Neural cell (in vitro differentiated cells): ENCODE results near the gene CDON. TPM values are rescaled to one million over a fixed set of nuclear protein-coding genes. Genes with fewer than 3 reads are reported as not detected.
"Not testable (repeated sequence)": the region's sequence is repeated elsewhere in the genome, so short reads cannot be mapped to it uniquely, and the experiment has no call there.

ENCODE experiments used
- H2AFZ ChIP-seq: fragments of 200-600, 300-800 bp; sonication (generic), shearing (Covaris generic); 2 replicates; pipeline ENCODE4 v1.6.0; 2014; ENCODE audit warnings: low read depth, mild to moderate bottlenecking, antibody characterized with exemption, low read length, moderate library complexity
- H3F3A ChIP-seq: fragments of 200-600 bp; shearing (Covaris generic); 2 replicates; pipeline ENCODE4 v1.6.1; 2016; ENCODE audit warnings: mild to moderate bottlenecking, moderate library complexity, mixed read lengths, antibody characterized with exemption, low read length; ENCODE audit not compliant: insufficient read depth, poor library complexity, severe bottlenecking
- H3K27ac ChIP-seq: fragments of 200-600, 300-800 bp; sonication (generic), shearing (Covaris generic); 2 replicates; pipeline ENCODE4 v1.5.1; 2014; ENCODE audit warnings: mild to moderate bottlenecking, low read length, moderate library complexity
- H3K27me3 ChIP-seq: fragments of 300-800, 200-600 bp; sonication (generic), shearing (Covaris generic); 2 replicates; pipeline ENCODE4 v1.6.0; 2014; ENCODE audit warnings: mild to moderate bottlenecking, low read depth, low read length, moderate library complexity; ENCODE audit not compliant: insufficient read depth
- H3K36me3 ChIP-seq: fragments of 300-800, 200-600 bp; sonication (generic), shearing (Covaris generic); 2 replicates; pipeline ENCODE4 v1.5.1; 2014; ENCODE audit warnings: mild to moderate bottlenecking, antibody characterized with exemption, low read length, moderate library complexity; ENCODE audit not compliant: insufficient read depth
- H3K4me2 ChIP-seq: fragments of 300-800, 200-600 bp; sonication (generic), shearing (Covaris generic); 2 replicates; pipeline ENCODE4 v1.6.0; 2014; ENCODE audit warnings: mild to moderate bottlenecking, low read length
- H3K4me3 ChIP-seq: fragments of 300-800, 200-600 bp; sonication (generic), shearing (Covaris generic); 2 replicates; pipeline ENCODE4 v1.5.1; 2014; ENCODE audit warnings: mild to moderate bottlenecking, low read length, moderate library complexity
- H3K79me2 ChIP-seq: fragments of 200-600 bp; shearing (Covaris generic); replicated peaks from 2 replicates; pipeline ENCODE4 v1.6.0; 2014; ENCODE audit warnings: mild to moderate bottlenecking, low read length, moderate library complexity; ENCODE audit not compliant: insufficient read depth
- H3K9ac ChIP-seq: fragments of 300-800, 200-600 bp; sonication (generic), shearing (Covaris generic); 2 replicates; pipeline ENCODE4 v1.6.1; 2016; ENCODE audit warnings: mild to moderate bottlenecking, low read length, mixed read lengths
- H3K9me2 ChIP-seq: fragments of 200-600 bp; shearing (Covaris generic); 2 replicates; pipeline ENCODE4 v1.6.1; 2016; ENCODE audit warnings: mild to moderate bottlenecking, low read length, mixed read lengths; ENCODE audit not compliant: insufficient read depth
- H3K9me3 ChIP-seq: fragments of 200-600, 300-800 bp; sonication (generic), shearing (Covaris generic); 2 replicates; pipeline ENCODE4 v1.6.1; 2016; ENCODE audit warnings: mild to moderate bottlenecking, mixed run types, low read length, moderate library complexity, mixed read lengths
- H4K20me1 ChIP-seq: fragments of 200-600 bp; shearing (Covaris generic); 2 replicates; pipeline ENCODE4 v1.6.1; 2016; ENCODE audit warnings: mild to moderate bottlenecking, mixed run types; ENCODE audit not compliant: insufficient read depth
- EP300 ChIP-seq: fragments of 450-650 bp; conservative IDR thresholded peaks from 2 replicates; pipeline ENCODE4 v1.6.1; 2014; ENCODE audit warnings: antibody characterized with exemption, mild to moderate bottlenecking, moderate library complexity; ENCODE audit not compliant: poor library complexity, severe bottlenecking
- EZH2 ChIP-seq: fragments of 200-600, 300-800 bp; shearing (Covaris generic), sonication (generic); IDR thresholded peaks from 2 replicates; pipeline ENCODE4 v1.6.1; 2014; ENCODE audit warnings: antibody characterized with exemption, low read length, borderline replicate concordance, mild to moderate bottlenecking; ENCODE audit not compliant: insufficient read depth, poor library complexity, severe bottlenecking
- MXI1 ChIP-seq: fragments of 450-650 bp; conservative IDR thresholded peaks from 2 replicates; pipeline ENCODE4 v1.6.1; 2014; ENCODE audit warnings: antibody characterized with exemption, mild to moderate bottlenecking; ENCODE audit not compliant: poor library complexity, severe bottlenecking
- POLR2AphosphoS5 ChIP-seq: IDR thresholded peaks from 2 replicates; pipeline ENCODE4 v1.6.1; 2012
- RAD21 ChIP-seq: fragments of 450-650 bp; conservative IDR thresholded peaks from 2 replicates; pipeline ENCODE4 v1.6.1; 2014; ENCODE audit warnings: antibody characterized with exemption, mild to moderate bottlenecking, moderate library complexity
- SMC3 ChIP-seq: fragments of 450-650 bp; conservative IDR thresholded peaks from 2 replicates; pipeline ENCODE4 v1.6.1; 2014; ENCODE audit warnings: antibody characterized with exemption, mild to moderate bottlenecking, moderate library complexity; ENCODE audit not compliant: poor library complexity
- TAF1 ChIP-seq: IDR thresholded peaks from 2 replicates; pipeline ENCODE4 v1.6.1; 2012; ENCODE audit warnings: low read depth
- polyA plus RNA-seq: library from polyadenylated mRNA; depleted of rRNA; stranded (reverse); fragments of >200 nt; gene quantifications from 2 replicates; pipeline ENCODE4 v1.2.3, GENCODE V29; 2014
- TF ChIP-seq, protein P1 (sequence below): IDR thresholded peaks from 2 replicates; pipeline ENCODE4 v1.6.1; 2012; ENCODE audit warnings: borderline replicate concordance
- TF ChIP-seq, protein P2 (sequence below): fragments of 450-650 bp; IDR thresholded peaks from 2 replicates; pipeline ENCODE4 v1.5.1; 2014; ENCODE audit warnings: antibody characterized with exemption, mild to moderate bottlenecking, moderate library complexity; ENCODE audit not compliant: poor library complexity, severe bottlenecking

The CDON gene
- polyA plus RNA-seq, 1 donor from 2014 or later = 44.1 TPM

DNA sequence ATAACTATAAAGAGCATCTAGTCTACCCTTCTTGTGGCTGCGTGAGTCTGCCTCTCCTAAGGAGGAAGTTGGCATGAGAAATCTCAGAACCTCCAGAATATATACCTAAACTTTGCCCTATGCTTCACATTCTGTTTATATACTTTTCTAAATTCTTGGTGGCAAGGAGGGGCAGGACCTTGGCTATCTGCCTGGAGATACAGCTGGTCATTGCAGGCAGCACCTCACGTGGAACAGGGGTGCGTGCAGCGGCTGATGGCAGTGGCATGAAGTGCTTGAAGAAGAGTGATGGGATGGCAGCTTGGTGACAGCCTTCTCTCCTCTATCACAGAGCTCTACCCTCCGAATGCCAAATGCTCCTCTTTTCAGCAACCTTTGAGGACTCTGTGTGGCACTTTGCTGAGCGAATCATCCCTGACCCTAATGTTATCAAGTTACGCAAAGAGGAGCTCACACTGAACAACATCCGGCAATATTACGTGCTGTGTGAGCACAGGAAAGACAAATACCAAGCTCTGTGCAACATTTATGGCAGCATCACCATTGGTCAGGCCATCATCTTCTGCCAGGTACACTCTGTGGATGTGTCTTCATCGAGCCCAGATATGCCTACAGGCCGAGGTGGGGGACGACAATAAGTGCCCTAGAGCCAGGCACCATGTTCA, 145.9 kb downstream of the CDON start:
- no peaks in the 10 kb centered on the region for H3K9me2 ChIP-seq
- H3K27ac ChIP-seq = no peak overlapping the region
- H3K4me3 ChIP-seq = no peak overlapping the region
- no peaks in the 10 kb centered on the region for H4K20me1 ChIP-seq
- TF ChIP-seq EZH2 = no peak
- TF ChIP-seq, protein P1, sequence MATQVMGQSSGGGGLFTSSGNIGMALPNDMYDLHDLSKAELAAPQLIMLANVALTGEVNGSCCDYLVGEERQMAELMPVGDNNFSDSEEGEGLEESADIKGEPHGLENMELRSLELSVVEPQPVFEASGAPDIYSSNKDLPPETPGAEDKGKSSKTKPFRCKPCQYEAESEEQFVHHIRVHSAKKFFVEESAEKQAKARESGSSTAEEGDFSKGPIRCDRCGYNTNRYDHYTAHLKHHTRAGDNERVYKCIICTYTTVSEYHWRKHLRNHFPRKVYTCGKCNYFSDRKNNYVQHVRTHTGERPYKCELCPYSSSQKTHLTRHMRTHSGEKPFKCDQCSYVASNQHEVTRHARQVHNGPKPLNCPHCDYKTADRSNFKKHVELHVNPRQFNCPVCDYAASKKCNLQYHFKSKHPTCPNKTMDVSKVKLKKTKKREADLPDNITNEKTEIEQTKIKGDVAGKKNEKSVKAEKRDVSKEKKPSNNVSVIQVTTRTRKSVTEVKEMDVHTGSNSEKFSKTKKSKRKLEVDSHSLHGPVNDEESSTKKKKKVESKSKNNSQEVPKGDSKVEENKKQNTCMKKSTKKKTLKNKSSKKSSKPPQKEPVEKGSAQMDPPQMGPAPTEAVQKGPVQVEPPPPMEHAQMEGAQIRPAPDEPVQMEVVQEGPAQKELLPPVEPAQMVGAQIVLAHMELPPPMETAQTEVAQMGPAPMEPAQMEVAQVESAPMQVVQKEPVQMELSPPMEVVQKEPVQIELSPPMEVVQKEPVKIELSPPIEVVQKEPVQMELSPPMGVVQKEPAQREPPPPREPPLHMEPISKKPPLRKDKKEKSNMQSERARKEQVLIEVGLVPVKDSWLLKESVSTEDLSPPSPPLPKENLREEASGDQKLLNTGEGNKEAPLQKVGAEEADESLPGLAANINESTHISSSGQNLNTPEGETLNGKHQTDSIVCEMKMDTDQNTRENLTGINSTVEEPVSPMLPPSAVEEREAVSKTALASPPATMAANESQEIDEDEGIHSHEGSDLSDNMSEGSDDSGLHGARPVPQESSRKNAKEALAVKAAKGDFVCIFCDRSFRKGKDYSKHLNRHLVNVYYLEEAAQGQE = no peak
- no peak for TF ChIP-seq SMC3
- TF ChIP-seq EP300 = no peak
- TF ChIP-seq RAD21 = no peak
- TF ChIP-seq, protein P2, sequence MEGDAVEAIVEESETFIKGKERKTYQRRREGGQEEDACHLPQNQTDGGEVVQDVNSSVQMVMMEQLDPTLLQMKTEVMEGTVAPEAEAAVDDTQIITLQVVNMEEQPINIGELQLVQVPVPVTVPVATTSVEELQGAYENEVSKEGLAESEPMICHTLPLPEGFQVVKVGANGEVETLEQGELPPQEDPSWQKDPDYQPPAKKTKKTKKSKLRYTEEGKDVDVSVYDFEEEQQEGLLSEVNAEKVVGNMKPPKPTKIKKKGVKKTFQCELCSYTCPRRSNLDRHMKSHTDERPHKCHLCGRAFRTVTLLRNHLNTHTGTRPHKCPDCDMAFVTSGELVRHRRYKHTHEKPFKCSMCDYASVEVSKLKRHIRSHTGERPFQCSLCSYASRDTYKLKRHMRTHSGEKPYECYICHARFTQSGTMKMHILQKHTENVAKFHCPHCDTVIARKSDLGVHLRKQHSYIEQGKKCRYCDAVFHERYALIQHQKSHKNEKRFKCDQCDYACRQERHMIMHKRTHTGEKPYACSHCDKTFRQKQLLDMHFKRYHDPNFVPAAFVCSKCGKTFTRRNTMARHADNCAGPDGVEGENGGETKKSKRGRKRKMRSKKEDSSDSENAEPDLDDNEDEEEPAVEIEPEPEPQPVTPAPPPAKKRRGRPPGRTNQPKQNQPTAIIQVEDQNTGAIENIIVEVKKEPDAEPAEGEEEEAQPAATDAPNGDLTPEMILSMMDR = no peak
- no peaks in the 10 kb centered on the region for H3K9me3 ChIP-seq
- H3K36me3 ChIP-seq = no peaks in the 10 kb centered on the region
- H3K4me2 ChIP-seq = no peak overlapping the region
- H3K79me2 ChIP-seq = no peaks in the 10 kb centered on the region
- no peaks in the 10 kb centered on the region for H3K27me3 ChIP-seq
- H2AFZ ChIP-seq = no peak overlapping the region
- no peak overlapping the region for H3K9ac ChIP-seq
- no peaks in the 10 kb centered on the region for H3F3A ChIP-seq

DNA sequence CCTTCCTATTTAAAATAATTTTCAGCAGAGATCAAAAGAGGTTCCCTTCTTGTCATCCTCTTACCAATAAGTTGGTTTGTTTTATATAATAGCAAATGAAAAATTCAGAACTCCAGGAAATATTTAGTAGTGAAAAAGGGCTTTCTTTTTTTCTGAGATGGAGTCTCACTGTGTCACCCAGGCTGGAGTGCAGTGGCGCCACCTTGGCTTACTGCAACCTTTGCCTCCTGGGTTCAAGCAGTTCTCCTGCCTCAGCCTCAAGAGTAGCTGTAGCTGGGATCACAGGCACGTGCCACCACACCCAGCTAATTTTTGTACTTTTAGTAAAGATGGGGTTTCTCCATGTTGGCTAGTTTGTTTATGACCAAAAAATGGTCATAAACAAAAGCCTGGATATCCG, 148.1 kb downstream of the CDON start:
- not testable (repeated sequence) for H3K9me2 ChIP-seq, H4K20me1 ChIP-seq, H3K4me2 ChIP-seq, H3K4me3 ChIP-seq, H3K27me3 ChIP-seq, H3F3A ChIP-seq, H3K79me2 ChIP-seq, H3K27ac ChIP-seq, H3K36me3 ChIP-seq, H3K9ac ChIP-seq, H2AFZ ChIP-seq, H3K9me3 ChIP-seq

DNA sequence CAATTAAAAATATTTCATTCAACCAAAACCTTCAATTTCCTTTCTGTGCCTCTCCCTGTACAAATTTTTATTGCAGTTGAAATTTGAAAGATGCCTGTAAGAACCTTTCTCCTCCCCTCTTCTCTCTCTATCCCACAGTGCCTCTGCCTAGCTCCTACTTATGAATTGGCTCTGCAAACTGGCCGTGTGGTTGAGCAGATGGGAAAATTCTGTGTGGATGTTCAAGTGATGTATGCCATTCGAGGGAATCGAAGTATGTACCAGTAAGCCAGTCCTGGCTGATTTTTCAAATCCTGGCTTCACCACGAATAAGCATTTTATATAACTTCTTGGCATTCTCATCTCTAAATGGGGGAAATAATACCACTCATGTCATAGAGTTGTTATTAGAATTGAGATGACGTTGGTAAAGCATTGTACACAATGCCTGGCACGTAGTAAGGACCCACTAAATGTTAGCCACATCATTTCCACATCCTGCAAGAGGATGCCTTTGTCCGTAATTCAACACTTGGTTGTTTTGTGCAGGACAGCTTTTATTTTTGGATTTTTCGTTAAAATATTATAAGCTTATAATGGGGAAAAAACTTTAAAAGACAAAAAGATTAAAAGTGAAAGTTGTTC, 152.3 kb downstream of the CDON start:
- H3K4me3 ChIP-seq = no peak overlapping the region
- no peaks in the 10 kb centered on the region for H3K9me3 ChIP-seq
- no peak overlapping the region for H3K4me2 ChIP-seq
- H3F3A ChIP-seq = no peaks in the 10 kb centered on the region
- H3K27ac ChIP-seq = no peak overlapping the region
- H3K9ac ChIP-seq = no peak overlapping the region
- no peaks in the 10 kb centered on the region for H3K79me2 ChIP-seq
- H4K20me1 ChIP-seq = no peaks in the 10 kb centered on the region
- H3K9me2 ChIP-seq = no peaks in the 10 kb centered on the region
- no peaks in the 10 kb centered on the region for H3K27me3 ChIP-seq
- H3K36me3 ChIP-seq = peaks cover 3% of the 10 kb centered on the region
- TF ChIP-seq, protein P2 = no peak
- TF ChIP-seq MXI1 (no peak), POLR2AphosphoS5 (no peak), SMC3 (no peak), EP300 (no peak), RAD21 (no peak), EZH2 (no peak), TAF1 (no peak)
- TF ChIP-seq, protein P1 = no peak
- no peak overlapping the region for H2AFZ ChIP-seq
